PFSK-1 (cell line): ENCODE measurements around the gene RIN2.

Source experiments
- POLR2AphosphoS5 ChIP-seq: IDR thresholded peaks from 2 replicates; pipeline ENCODE4 v1.6.1; 2012; ENCODE audit warnings: low read depth, mild to moderate bottlenecking, control low read depth, low read length, moderate library complexity
- TAF1 ChIP-seq: IDR thresholded peaks from 2 replicates; pipeline ENCODE4 v1.6.1; 2012; ENCODE audit warnings: low read length, control low read depth, borderline replicate concordance; ENCODE audit not compliant: insufficient read depth

- no peak for TF ChIP-seq TAF1
- no peak for TF ChIP-seq POLR2AphosphoS5
Measured at GRCh38 chr20:19768325-19768842, 10.3 kb downstream of the RIN2 start.
